GM10248 (cell line): ENCODE measurements around the gene CUX1.

Experiments
- CTCF ChIA-PET: fragments of 300-600 bp; sonication (Branson Sonifier 250); formaldehyde crosslinking; extraction: SDS; loops from one replicate; lab custom pipeline; 2021; ENCODE audit warnings: antibody characterized with exemption; lab: Yijun Ruan, JAX
- POLR2A ChIA-PET: fragments of 350-650 bp; sonication (Branson Sonifier 250); formaldehyde crosslinking; extraction: SDS; loops from one replicate; lab custom pipeline; 2020; ENCODE audit warnings: antibody characterized with exemption; lab: Yijun Ruan, JAX
- DNase-seq: peaks from one replicate; pipeline ENCODE4 v3.0.0; 2012; ENCODE audit errors: extremely low spot score
- TF ChIP-seq, protein P1 (sequence below): IDR thresholded peaks from 2 replicates; pipeline ENCODE4 v1.5.1; 2012; ENCODE audit warnings: mild to moderate bottlenecking, low read depth; ENCODE audit errors: extremely low read depth, missing control alignments, control extremely low read depth

Gene CUX1

DNA sequence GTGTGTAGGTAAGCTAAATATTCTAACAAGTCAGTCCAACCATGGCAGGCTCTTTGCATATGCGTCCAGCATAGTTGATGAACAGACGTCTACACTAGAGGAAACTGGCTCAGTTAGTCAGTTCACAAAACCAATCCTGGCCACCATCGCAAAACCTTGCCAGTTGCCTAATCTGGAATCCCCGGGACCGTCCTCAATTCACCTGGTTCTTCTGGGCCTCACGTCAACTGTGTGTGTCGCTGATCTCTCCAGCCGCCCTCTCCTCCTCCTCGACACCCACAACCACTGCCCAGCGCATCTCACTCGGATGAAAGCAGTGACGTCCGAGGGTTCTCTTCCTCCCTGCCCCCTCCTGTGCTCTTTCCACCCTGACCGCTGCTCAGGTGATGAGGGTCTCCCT is 251.4 kb downstream of the CUX1 start:
- CTCF ChIA-PET = interaction anchor here (1.1 to 2.3 kb wide), 2 partner anchors 13 to 25 kb away, joined by 6 to 8 read pairs; no protein-coding TSS in a partner anchor
- TF ChIP-seq, protein P1, sequence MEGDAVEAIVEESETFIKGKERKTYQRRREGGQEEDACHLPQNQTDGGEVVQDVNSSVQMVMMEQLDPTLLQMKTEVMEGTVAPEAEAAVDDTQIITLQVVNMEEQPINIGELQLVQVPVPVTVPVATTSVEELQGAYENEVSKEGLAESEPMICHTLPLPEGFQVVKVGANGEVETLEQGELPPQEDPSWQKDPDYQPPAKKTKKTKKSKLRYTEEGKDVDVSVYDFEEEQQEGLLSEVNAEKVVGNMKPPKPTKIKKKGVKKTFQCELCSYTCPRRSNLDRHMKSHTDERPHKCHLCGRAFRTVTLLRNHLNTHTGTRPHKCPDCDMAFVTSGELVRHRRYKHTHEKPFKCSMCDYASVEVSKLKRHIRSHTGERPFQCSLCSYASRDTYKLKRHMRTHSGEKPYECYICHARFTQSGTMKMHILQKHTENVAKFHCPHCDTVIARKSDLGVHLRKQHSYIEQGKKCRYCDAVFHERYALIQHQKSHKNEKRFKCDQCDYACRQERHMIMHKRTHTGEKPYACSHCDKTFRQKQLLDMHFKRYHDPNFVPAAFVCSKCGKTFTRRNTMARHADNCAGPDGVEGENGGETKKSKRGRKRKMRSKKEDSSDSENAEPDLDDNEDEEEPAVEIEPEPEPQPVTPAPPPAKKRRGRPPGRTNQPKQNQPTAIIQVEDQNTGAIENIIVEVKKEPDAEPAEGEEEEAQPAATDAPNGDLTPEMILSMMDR = no peak
- POLR2A ChIA-PET = no interaction called here
- DNase-seq = no peak

DNA sequence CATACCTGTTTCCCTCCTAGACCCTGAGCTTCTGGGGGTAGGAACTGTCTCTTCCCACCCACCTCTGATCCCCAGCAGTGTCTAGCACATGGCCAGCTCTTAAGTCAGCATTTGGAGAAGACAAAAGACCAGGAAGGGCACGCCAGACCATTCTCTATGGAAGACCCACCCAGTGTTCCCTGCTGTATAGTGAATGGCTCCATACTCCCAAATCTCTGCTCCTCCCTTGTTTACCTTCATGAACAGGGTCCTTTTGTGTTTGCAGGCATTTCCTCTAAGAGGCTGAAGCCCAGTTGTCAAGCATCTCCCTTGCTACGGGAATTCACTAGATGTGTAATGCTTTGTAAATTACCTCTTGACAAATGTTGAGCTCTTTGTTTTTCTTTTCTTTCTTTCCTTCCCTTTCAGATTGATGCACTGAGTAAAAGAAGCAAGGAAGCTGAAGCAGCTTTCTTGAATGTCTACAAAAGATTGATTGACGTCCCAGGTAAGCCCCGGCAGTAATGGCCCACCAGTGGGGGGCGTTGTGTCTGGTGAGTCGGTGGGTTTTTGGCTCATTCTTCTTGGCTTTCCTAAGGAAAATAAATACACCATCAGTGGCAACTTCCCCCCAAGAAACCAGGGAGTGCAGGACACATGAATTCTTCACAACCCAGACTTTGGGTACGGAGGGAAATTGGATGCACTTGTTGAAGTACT is 252.7 kb downstream of the CUX1 start:
- ChIA-PET POLR2A (no interaction called here), CTCF (interaction anchor here (2.3 kb wide), 1 partner anchor 14 kb away, joined by 8 read pairs; no protein-coding TSS in a partner anchor)
- TF ChIP-seq, protein P1 = no peak
- DNase-seq = no peak

DNA sequence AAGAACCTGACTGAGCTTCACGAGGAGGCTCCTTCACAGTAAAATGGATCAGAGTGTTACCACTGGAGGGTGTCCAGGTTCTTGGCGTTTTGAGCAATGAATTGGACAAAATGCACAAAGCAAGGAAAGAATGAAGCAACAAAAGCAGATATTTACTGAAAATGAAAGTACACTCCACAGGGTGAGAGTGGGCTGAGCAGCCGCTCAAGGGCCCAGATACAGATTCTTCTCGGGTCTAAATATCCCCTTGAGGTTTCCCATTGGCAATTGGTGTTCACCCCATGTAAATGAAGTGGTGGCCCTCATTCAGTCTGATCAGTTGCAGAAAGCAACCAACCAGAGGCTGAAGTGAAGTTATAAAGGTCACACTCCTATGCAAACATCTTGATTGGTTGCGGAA is 254.6 kb downstream of the CUX1 start:
- TF ChIP-seq, protein P1 = no peak
- CTCF ChIA-PET = no interaction called here
- no peak for DNase-seq
- POLR2A ChIA-PET = no interaction called here

DNA sequence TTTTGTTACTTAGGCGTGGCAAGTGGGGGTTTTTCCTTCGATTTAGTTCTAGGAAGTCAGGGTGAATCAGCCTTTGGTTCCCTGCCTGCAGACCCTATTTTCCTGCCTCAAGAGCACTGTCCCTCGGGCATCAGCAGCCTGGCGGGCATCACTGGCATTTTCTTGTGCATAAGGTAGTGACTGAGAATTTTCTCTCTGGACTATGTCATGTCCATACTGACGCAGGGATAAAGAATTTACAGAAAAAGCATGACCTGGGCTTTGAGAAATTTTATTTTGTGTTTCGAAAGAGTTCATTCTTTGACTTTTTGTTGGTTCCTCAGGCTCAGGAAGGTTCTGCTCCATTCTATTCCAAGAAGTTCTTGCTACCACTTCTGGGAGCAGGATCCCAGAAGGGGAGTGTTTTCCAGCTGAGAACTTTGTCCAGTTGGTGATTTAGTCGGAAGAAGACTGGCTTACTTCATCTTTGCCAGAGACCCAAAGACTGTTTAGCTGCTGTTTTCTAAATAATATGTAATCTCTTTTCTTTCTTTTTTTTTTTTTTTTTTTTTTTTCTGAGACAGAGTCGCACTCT is 255.3 kb downstream of the CUX1 start:
- ChIA-PET CTCF (no interaction called here), POLR2A (no interaction called here)
- no peak for DNase-seq
- TF ChIP-seq, protein P1 = no peak

DNA sequence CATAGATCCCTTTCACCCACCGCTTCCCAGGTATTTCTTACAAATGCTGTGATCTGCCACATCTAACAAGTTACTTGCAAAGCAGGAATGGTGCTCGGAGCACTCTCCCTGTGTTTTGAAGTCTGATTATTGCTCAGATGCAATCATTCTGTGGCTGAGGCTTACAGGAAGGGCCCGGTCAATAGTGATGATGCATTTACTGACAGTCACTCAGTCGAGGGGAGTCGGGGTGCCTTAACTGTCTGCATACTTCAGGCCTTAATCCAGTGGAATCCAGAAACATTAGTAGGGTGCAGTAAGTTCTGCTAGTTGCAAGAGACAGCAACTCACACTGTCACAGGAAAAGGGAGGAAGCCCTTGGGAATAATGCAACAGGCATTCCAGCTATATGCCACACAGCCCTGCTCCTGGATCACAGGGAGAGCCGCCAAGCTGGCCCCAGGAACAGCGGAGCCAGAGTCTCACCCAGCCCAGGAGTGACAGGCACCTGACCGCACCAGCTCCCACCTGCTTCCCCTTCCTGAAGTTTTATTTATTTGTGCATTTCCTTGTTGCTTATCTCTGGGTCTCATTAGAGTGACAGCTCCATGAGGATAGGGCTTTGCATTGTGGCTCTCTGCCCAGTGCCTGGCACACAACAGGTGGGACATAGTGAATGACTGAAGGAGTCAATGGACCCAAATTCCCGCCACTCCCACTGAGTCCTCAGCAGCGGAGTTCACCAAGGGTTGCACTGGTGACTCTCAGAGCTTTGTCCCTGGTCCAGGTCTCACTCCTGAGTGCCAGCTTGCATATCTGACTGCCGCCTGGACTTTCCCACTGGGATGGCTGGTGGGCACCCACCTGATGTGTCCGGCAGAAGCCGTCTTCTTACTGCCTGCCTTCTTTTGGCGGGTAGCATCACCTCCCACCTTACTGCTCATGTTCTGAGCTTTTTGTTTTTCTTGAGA is 256.8 kb downstream of the CUX1 start:
- ChIA-PET CTCF (interaction anchor here (1.4 kb wide), 1 partner anchor 9 kb away, joined by 3 read pairs; no protein-coding TSS in a partner anchor), POLR2A (no interaction called here)
- no peak for DNase-seq
- TF ChIP-seq, protein P1 = no peak

DNA sequence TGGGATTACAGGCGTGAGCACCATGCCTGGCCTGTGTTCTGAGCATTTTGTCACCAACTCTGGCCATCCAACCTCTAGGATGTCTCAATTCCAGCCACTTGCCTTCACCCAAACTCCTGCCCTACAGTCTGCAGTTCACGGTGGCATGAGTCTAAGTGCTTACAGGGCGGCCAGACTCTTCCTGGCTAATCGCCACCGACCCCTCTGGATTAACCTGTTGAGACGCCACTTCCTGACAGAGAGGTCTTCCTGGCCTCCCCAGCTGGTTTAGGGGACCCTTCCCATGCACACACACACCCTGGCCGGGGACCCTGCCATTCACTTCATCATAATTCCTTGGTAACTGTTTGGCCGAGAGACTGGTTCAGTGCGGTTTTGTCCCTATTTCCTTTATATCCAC is 257.7 kb downstream of the CUX1 start:
- TF ChIP-seq, protein P1 = no peak
- CTCF ChIA-PET = interaction anchor here (0.9 to 1.4 kb wide), 2 partner anchors 8 to 104 kb away, joined by 3 read pairs; no protein-coding TSS in a partner anchor
- POLR2A ChIA-PET = no interaction called here
- no peak for DNase-seq
